ENCODE measurements around the gene NCAPG2.

The NCAPG2 gene

DNA sequence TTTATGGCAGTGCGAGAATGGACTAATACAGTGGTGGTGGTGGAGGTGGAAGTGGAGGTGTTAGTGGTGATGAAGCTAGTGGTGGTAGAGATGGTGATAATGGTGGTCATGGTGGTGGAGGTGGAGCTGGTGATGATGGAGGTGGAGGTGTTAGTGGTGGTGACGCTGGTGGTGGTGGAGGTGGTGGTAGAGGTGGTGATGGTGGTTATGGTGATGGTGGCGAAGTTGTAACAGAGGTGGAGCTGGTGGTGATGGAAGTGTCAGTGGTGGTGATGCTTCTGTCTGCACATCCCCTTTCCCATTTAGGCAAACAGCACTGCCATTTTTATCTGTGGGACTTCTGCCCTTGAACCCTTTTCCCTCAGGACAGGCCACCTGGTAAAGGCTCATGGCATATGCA, 109.5 kb downstream of the NCAPG2 start:
- DNase-seq (ENCODE audit: low read depth): peak; percentile 55

DNA sequence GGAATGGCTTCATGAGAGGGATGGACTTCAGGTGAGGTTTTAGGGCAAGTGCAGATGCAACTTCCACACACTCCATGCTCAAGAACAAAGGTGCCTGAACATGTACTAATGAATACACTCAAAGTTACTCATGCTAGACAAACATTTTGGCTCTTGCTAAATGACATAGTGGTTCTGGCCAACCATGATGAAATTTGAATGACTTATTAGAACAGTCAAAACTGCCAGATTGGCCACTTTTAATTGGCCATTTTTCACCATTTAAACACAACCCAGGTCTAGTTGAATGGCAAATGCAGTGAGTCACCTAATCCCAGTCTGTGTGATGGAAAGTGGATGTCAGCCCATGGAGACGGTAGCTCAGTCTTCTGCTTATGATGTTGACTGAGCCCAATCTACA, 112.1 kb downstream of the NCAPG2 start:
- no peak for DNase-seq (ENCODE audit: low read depth)

DNA sequence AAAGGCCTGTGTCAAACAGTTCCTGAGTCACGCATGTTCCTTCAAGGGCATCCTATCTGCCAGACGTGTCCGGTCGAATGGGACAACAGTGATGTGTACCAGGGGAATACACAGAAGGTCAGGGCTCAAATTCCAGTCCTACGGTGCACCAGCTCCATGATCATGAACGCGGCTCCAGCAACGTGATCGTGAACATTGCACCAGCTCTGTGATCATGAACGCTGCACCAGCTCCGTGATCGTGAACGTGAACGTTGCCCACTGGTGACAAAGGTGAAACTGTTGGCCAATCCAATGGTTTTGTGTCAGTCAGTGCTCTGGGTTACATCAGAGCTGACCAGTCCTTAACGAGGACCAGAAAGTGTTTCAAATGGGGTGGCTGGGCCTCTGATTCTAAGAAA, 112.7 kb downstream of the NCAPG2 start:
- no peak for DNase-seq (ENCODE audit: low read depth)

DNA sequence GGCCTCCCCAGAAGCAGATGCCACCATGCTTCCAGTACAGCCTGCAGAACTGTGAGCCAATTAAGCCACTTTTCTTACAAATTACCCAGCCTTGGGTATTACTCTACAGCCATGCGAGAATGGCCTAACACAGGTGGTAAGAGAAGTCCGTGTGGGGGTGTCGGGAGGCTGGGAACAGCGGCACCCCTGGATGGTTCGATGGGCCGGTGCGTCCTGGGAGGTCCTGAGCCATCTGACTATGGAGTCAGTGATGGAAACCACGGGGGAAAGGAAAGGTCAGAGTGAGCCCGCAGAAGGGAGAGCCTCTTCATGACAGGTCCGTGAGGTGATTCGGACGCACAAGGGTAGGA, 114.4 kb downstream of the NCAPG2 start:
- DNase-seq (ENCODE audit: low read depth): no peak

DNA sequence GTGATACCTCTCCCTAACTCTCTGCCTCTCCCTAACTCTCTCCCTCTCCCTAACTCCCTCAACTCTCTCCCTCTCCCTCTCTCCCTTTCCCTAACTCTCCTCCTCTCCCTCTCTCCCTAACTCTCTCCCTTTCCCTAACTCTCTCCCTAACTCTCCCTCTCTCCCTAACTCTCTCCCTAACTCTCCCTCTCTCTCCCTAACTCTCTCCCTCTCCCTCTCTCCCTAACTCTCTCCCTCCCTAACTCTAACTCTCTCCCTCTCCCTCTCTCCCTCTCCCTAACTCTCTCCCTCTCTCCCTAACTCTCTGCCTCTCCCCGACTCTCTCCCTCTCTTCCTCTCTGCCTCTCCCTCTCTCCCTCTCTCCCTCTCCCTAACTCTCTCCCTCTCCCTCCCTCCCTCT, 115.0 kb downstream of the NCAPG2 start:
- no peak for DNase-seq (ENCODE audit: low read depth)

DNA sequence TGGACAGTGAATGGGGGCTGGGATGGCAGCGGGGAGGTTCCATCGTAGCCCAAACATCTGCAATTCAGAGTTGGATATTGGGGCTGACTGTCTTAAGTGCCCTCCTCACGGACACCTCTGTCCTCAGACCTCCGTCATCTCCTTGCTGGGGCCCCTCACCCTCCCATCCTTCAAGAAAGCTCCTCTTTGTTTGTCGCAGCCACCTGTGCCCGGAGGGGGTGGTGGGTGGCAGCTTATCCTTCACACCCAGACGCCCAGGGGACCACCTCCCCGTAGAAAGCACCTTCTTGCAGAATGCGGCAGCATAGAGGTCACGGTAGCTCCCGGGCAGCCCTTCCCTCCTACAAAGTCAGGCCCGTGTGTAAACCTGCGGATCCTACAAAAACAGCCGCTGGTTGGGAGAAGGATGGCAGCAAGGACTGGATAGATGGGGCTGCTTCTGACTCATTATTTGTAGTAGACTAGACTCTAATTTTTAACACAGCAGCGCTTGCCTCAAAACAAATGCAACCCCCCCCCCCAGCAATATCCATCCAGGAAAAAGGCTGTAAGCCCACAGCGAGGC, 115.6 kb downstream of the NCAPG2 start:
- DNase-seq (ENCODE audit: low read depth): no peak

DNA sequence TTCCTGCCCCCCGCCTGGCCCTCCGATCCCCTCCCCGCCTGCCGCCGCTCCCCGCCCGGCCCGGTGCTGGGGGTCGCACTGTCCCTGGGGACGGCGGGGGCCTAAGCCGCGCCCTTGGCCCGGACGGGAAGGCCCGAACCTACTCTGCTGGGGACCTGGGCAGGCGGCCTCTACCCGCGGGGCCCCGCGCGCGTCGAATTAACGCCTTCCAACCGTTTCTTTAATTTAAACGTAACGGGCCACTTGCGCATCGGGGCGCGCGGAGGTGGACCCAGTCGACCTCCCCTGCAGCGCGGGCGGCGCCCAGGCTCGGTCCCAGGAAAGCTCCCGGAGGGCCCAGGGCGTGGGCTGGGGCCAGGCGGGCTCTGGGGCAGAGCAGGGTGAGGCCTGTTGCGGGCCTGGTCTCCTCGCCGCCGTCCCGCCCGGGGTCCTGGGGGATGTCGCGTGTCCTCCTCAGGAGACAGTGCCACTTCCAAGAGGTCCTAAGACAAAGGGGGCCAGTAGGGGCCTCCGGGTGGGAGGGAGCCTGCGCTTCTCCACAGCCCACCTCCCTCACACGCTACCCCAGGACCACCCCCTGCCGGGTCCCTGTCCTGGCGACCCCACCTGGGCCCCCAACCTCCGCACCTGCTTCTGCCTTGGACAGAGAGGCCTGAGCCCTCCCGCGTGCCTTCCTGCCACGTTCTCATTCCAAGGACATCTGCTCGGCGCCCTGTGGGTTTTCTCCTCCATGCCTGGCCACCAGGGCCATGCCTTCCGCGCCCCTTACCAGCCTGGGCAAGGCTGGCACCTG, 116.3 kb downstream of the NCAPG2 start:
- DNase-seq (ENCODE audit: low read depth): no peak

DNA sequence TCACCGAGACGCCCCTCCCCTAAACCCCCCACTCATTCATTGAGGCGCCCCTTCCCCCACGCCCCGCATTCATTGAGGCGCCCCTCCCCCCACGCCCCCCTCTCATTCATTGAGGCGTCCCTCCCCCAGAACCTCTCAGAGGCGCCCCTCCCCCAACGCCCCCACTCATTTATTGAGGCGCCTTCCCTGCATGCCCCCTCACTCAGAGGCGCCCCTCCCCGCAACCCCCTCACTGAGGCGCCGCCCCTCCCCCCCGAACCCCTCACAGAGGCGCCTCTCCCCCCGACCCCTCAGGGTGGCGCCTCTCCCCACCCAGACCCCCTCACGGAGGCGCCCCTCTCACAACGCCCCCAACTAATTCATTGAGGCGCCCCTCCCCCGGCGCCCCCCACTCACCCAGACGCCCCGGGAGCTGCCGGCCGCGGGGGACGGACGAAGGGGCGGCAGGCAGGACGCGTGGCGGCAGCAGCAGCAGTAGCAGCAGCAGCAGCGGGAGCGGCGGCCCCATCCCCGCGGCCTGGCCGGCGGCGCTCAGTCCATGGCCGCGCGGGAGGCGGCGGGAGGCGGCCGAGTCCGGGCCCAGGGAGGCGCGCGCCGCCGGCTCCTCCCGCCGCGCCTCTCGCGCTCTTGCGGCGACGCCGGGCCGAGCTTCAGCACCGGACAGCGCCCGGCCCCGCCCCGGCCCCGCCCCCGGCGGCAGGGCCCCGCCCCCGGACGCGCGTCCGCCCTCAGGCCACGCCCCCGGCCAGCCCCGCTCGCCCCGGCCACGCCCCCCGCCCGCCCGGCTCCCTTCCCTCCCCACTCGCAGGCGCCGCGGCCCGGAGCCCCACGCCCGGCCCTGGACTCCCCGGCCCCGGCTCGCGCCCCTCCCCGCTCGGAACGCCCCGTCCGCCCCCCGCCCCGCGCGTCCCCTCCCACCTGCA, 117.2 kb downstream of the NCAPG2 start, which contains the start of gene PTPRN2:
Gene PTPRN2, minus strand, starts transcription at position 662 of the 923 bp plus-strand sequence.
- DNase-seq (ENCODE audit: low read depth): peak; percentile 12

DNA sequence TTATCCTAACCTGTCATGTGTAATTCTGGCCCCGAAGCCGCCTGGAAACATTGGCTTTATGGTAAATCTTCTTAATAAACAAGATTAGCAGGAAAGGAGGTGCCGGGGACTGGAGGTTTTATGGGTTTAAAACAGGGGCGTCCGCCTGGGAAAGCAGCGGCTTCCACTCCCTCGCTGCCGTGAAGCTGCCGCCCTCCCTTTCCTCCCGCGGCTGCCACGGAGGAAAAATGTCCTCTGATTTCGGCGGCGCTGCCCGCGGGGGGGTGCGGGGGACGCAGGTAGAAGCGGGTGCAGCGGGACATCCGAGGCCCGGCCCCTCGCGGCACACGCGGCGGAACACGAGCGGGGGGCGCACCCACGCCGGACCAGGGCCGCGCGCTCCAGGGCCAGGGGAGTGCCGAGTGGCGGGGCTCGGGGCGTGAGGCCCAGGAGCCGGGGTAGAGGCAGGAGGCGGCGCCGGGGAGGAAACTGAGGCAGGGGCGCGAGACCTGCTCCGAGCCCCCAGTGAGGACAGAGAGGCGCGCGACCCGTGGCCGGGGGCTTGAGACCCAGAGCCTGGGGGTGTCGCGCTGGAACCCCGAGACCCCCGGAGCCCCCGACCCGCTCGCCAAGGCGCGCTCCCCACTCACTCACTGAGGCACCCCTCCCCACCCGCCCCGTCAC, 118.0 kb downstream of the NCAPG2 start:
- no peak for DNase-seq (ENCODE audit: low read depth)

DNA sequence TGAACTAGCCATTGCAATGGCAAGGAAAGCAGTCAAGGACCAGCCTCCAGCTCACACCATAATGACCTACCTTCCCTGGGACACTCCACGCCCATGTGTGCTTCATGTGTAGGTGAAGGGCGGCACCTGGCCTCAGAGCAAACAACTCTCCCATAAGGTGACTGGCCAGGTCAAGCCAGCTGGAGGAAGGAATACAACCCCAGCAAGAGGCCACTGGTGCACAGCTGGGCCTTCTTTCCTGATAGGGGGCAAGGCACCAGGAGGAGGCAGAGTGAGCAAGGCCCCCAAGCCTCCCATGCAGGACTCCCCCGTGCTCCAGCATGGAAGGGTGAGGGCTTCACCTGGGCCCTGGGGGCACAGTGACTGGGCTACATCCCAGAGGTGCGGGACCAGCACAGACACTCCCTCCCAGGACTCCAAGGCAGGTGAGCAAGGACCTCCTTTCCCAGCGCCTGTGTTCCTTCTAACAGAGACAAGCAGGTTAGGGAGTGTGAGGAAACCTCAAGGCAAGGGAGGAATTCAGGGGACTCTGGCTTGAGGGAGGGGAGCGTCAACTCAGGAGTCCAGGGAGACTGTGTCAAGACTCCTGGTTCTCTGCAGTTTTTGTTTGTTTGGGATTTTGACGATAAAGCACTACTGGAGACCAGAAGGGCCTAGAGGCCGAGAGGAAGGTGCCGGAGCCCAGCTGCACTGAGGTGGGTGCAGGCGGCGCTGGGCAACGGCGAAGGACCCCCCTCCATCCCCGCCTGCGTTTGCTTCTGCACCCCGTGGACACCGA, 118.7 kb downstream of the NCAPG2 start:
- no peak for DNase-seq (ENCODE audit: low read depth)

DNA sequence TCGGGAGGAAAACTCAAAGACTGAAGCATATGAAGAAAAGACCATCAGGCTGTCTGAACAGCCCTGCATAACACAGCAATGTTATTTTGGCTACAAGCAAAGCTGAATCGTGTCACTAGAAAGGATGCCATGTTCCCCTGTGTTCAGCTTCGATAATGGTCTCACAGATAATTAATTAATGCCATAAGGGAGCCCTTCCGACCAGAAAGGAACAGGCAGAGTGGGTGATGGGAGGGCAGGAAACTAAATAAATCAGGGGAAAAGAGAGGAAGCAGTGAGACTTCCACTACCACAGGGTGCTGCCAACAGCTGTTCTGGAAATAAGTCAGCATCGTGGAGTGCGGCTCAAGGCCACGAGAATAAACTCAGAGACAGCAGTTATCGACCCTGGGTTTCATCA, 120.2 kb downstream of the NCAPG2 start:
- no peak for DNase-seq (ENCODE audit: low read depth)

DNA sequence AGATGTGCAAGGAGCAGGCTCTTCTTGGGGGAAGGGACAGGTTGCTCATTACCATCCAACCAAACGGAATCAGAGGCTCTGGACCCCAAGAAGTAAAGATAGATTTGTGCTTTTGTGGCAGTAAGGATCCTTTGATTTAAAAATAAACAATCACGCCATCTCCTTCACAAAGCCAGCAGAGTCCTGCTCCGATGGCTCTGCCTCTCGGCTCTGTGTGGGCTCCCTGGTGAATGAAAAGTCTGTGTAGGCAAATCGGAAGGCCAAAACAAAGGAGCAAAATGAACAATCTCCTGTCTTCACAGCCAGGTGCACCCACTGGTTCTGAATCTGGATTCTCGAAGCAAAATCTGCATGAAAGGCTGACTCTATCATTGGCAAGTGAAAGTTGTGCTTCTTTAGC, 120.8 kb downstream of the NCAPG2 start:
- no peak for DNase-seq (ENCODE audit: low read depth)

DNA sequence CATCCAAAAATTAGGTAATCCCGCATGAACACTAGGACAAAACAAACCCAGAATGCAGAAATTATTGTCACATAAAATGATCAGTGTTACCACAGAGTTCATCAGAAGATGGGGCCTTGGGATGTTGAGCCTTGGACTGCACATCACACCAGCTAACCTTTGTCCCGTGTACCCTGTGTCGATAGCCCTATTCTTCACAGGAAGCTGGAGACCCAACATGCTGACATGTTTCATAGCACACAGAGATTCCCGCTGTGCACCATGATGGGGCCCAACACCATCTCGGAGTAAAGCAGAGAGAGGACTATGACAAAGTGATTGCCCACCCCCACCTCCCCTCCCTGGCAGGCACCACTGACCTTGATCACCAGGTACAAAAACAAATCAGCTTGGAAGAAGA, 121.5 kb downstream of the NCAPG2 start:
- DNase-seq (ENCODE audit: low read depth): no peak

DNA sequence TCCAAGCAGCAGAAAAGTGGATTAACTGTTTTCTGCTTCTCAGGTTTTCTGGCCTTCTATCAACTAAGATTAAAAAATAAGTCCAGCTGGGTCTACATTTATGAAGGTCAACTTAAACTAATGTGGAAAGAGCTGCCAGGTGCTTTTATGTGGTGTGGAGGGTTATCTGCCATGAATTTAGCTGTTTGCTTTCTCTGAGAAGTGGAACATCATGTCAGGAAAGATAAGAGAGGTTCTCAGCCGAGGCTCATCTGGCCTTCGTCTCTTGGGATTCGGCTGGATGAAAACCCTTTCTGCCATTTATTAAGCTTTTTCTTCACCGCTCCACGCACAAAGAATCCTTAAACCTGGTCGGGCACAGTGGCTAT, 122.5 kb downstream of the NCAPG2 start:
- DNase-seq (ENCODE audit: low read depth): no peak

DNA sequence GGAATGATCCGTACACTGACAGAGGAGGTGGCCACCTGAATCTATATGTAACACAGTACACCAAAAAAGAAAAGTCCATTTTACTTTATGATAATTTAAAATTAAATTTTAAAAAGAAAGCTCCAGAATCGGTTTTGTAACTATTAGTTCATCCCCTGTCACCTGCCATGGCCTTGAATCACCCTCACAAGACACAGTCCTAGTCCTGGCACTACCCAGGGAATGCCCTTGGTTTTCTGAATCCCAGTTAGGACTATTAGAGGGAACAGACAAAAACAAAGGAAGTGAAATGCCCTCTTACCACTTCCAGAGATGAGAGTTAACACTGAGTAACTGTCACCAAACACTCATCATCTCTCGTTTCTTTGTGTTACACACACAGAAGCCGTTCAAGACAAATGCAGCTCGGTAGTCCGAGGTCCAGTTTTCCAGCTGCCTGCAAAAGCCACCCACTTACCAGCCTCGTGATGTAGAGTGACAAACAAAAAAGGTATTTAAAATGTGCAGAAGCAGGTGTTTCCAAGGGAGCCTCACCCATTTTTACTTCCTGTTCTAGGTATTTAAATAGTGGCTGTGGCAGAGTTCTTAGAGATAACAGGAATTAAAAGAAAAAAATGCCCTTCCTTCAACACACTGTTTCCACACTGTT, 123.0 kb downstream of the NCAPG2 start:
- DNase-seq (ENCODE audit: low read depth): no peak
